Lower leg skin (tissue), 3 donors: ENCODE results near the gene KRT1.

Source experiments
- POLR2A ChIP-seq, 2 donors: fragments of 450-650 bp; IDR thresholded peaks; one replicate each; pipeline ENCODE4 v1.6.1; 2016 to 2017; ENCODE audit warnings: antibody characterized with exemption in 2 of 2, mild to moderate bottlenecking in 1 of 2, moderate library complexity in 1 of 2
- TF ChIP-seq, protein P1 (sequence below), 3 donors: fragments of 450-650 bp; IDR thresholded peaks; one replicate each; pipeline ENCODE4 v1.5.1; 2016; ENCODE audit warnings: antibody characterized with exemption in 3 of 3, mild to moderate bottlenecking in 3 of 3, moderate library complexity in 2 of 3

GRCh38 chr12:52649066-52649465 lies 31.1 kb downstream of the KRT1 start:
- TF ChIP-seq, protein P1, sequence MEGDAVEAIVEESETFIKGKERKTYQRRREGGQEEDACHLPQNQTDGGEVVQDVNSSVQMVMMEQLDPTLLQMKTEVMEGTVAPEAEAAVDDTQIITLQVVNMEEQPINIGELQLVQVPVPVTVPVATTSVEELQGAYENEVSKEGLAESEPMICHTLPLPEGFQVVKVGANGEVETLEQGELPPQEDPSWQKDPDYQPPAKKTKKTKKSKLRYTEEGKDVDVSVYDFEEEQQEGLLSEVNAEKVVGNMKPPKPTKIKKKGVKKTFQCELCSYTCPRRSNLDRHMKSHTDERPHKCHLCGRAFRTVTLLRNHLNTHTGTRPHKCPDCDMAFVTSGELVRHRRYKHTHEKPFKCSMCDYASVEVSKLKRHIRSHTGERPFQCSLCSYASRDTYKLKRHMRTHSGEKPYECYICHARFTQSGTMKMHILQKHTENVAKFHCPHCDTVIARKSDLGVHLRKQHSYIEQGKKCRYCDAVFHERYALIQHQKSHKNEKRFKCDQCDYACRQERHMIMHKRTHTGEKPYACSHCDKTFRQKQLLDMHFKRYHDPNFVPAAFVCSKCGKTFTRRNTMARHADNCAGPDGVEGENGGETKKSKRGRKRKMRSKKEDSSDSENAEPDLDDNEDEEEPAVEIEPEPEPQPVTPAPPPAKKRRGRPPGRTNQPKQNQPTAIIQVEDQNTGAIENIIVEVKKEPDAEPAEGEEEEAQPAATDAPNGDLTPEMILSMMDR (IDR thresholded peaks at IDR 0.05): no peak
- TF ChIP-seq POLR2A (IDR thresholded peaks at IDR 0.05): no peak
